ENCODE measurements around the gene CLEC20A. TPM values are rescaled to one million over a fixed set of nuclear protein-coding genes. Genes with fewer than 3 reads are reported as not detected.

CLEC20A gene
- total and polyA plus RNA-seq, 2 of the 8 experiments (the other 6 are each of a cell fraction or from before 2014, with no cell fraction given) = not detected

- Histone ChIP-seq H3K36me3 (ENCODE audit: control insufficient read depth in 2 of 4, insufficient read depth in 4 of 4, low read length in 3 of 4) (peaks cover 0 to 17% (median 12%) of the 10 kb centered on the region in 4 experiments; a peak in 6 of 8 replicates), H3K23ac (ENCODE audit: insufficient read length) (no peak overlapping the region), H3K23me2 (ENCODE audit: low read depth, low read length) (no peaks in the 10 kb centered on the region), H2AK5ac (ENCODE audit: low read depth, low read length) (no peak overlapping the region), H2AFZ (ENCODE audit: low read length) (no peak overlapping the region), H3K9ac (replicated peaks in 1 of 4; ENCODE audit: extremely low read depth in 1 of 4, low read depth in 3 of 4, low read length in 3 of 4) (no peak overlapping the region), H2BK20ac (ENCODE audit: low read length) (no peak overlapping the region), H2BK12ac (ENCODE audit: low read depth, low read length) (no peak overlapping the region), H2BK120ac (replicated peaks; ENCODE audit: low read depth, low read length) (no peak overlapping the region), H3K27ac (ENCODE audit: low read depth, low read length) (no peak overlapping the region), H3K4me3 (ENCODE audit: extremely low read depth in 1 of 4, insufficient read depth in 2 of 4, low read depth in 3 of 4, low read length in 4 of 4) (no peak overlapping the region), H3K4ac (replicated peaks; ENCODE audit: insufficient read length, low read depth, low read length) (no peak overlapping the region), H3K9me3 (ENCODE audit: insufficient read depth in 2 of 2, low read depth in 1 of 2, low read length in 1 of 2) (no peaks in the 10 kb centered on the region), H3K14ac (ENCODE audit: insufficient read length) (no peak overlapping the region), H3K4me2 (ENCODE audit: insufficient read depth in 1 of 2, low read depth in 2 of 2, low read length in 2 of 2) (no peak overlapping the region), H4K8ac (ENCODE audit: extremely low read depth, insufficient read depth, low read length) (no peak overlapping the region), H2BK15ac (ENCODE audit: low read length) (no peak overlapping the region), H3K18ac (ENCODE audit: extremely low read depth, low read length) (no peak overlapping the region), H3K27me3 (replicated peaks in 1 of 4; ENCODE audit: control insufficient read depth in 3 of 4, extremely low read depth in 1 of 4, insufficient read depth in 3 of 4, low read length in 3 of 4) (no peaks in the 10 kb centered on the region), H3K56ac (replicated peaks; ENCODE audit: insufficient read length, low read depth, low read length) (no peak overlapping the region), H2BK5ac (ENCODE audit: low read depth, low read length) (no peak overlapping the region), H4K20me1 (replicated peaks in 1 of 2; ENCODE audit: control insufficient read depth in 1 of 2, insufficient read depth in 2 of 2, low read length in 2 of 2) (no peaks in the 10 kb centered on the region), H3K79me1 (ENCODE audit: low read depth, low read length) (no peaks in the 10 kb centered on the region), H3K4me1 (replicated peaks in 1 of 4; ENCODE audit: control insufficient read depth in 3 of 4, insufficient read depth in 4 of 4, low read length in 3 of 4) (no peaks in the 10 kb centered on the region; a peak in 2 of 7 replicates), H4K5ac (ENCODE audit: insufficient read length, low read depth, low read length) (no peak overlapping the region), H4K91ac (replicated peaks; ENCODE audit: insufficient read length, low read length) (no peak overlapping the region), H3K79me2 (ENCODE audit: control insufficient read depth in 1 of 2, insufficient read depth in 2 of 2, low read length in 2 of 2) (no peaks in the 10 kb centered on the region)
- ChIA-PET POLR2A (ENCODE audit: partially characterized antibody) (no interaction called here), CTCF (ENCODE audit: partially characterized antibody) (interaction anchor here (2.9 kb wide), 1 partner anchor 58 kb away, joined by 15 read pairs; no protein-coding TSS in a partner anchor)
- no peak for DNase-seq (ENCODE audit: low read depth in 1 of 2, low spot score in 2 of 2)
- 92% methylated on average over 3 of the region's 3 CpGs; no CpG with 5 or more reads in 1 of the 2 experiments for WGBS, 2 experiments (ENCODE audit: extremely low coverage in 1 of 2, insufficient coverage in 1 of 2, insufficient read length in 1 of 2, insufficient replicate concordance in 2 of 2, low coverage in 1 of 2, low lambda C conversion rate in 2 of 2, missing lambda C conversion rate in 1 of 2)
- no peak for FAIRE-seq
- TF ChIP-seq TAF1 (IDR thresholded peaks at IDR 0.05; ENCODE audit: low read depth, low read length) (no peak), CREB1 (IDR thresholded peaks at IDR 0.05) (no peak), BRCA1 (IDR thresholded peaks at IDR 0.05; ENCODE audit: low read depth, low read length) (no peak), GABPA (IDR thresholded peaks at IDR 0.05; ENCODE audit: borderline replicate concordance, insufficient read depth, low read length) (no peak)
These were observed 53.8 kb downstream of the CLEC20A start for GRCh38 chr1:178442925-178443324.

All from H1 (cell line).